Activated effector memory CD4-positive, alpha-beta T cell treated with anti-CD3 and anti-CD28 coated beads, Interleukin-2, amount 50 U/mL, for 16 hours (primary cell): ENCODE data around the gene RNF217.
"Not testable (repeated sequence)": the region's sequence is repeated elsewhere in the genome, so short reads cannot be mapped to it uniquely, and the experiment has no call there.

Experiments used
- DNase-seq: peaks from one replicate; pipeline ENCODE4 v3.0.0-alpha.2; 2020

RNF217 gene

GRCh38 chr6:125066964-125067363 is 104.7 kb downstream of the RNF217 start:
- DNase-seq = no peak

GRCh38 chr6:125067552-125067951 is 105.3 kb downstream of the RNF217 start:
- no peak for DNase-seq

GRCh38 chr6:125073071-125073470 is 110.8 kb downstream of the RNF217 start:
- no peak for DNase-seq

GRCh38 chr6:125074120-125074519 is 111.9 kb downstream of the RNF217 start:
- no peak for DNase-seq

- DNase-seq = not testable (repeated sequence)
Observed at GRCh38 chr6:125075073-125075472, 112.8 kb downstream of the RNF217 start.

- DNase-seq = no peak
Observed at GRCh38 chr6:125075741-125076481, 113.7 kb downstream of the RNF217 start.

- DNase-seq = no peak
Observed at GRCh38 chr6:125076482-125076742, 114.2 kb downstream of the RNF217 start.

- no peak for DNase-seq
Observed at GRCh38 chr6:125077453-125077852, 115.2 kb downstream of the RNF217 start.

- DNase-seq = no peak
Observed at GRCh38 chr6:125078602-125079321, 116.5 kb downstream of the RNF217 start.

- no peak for DNase-seq
Observed at GRCh38 chr6:125082908-125083683, 120.9 kb downstream of the RNF217 start.

- no peak for DNase-seq
Observed at GRCh38 chr6:125083684-125083990, 121.4 kb downstream of the RNF217 start.

- DNase-seq = no peak
Observed at GRCh38 chr6:125086716-125087115, 124.5 kb downstream of the RNF217 start.

GRCh38 chr6:125088963-125089362 is 126.7 kb downstream of the RNF217 start:
- no peak for DNase-seq

GRCh38 chr6:125094563-125094962 is 132.3 kb downstream of the RNF217 start:
- DNase-seq = no peak

GRCh38 chr6:125095580-125096301 is 133.5 kb downstream of the RNF217 start:
- DNase-seq = no peak

GRCh38 chr6:125097186-125097585 is 134.9 kb downstream of the RNF217 start:
- DNase-seq = no peak

- DNase-seq = no peak
Observed at GRCh38 chr6:125098253-125098652, 136.0 kb downstream of the RNF217 start.

GRCh38 chr6:125099211-125100073 is 137.2 kb downstream of the RNF217 start:
- peak; percentile 61 for DNase-seq

- no peak for DNase-seq
Observed at GRCh38 chr6:125100074-125100652, 137.9 kb downstream of the RNF217 start.

- DNase-seq = no peak
Observed at GRCh38 chr6:125101128-125101527, 138.9 kb downstream of the RNF217 start.

GRCh38 chr6:125101631-125102030 is 139.4 kb downstream of the RNF217 start:
- no peak for DNase-seq

- DNase-seq = no peak
Observed at GRCh38 chr6:125102411-125102810, 140.2 kb downstream of the RNF217 start.
